Large intestine (tissue), 12 donors: ENCODE data around the gene RND3. TPM values are rescaled to one million over a fixed set of nuclear protein-coding genes. Genes with fewer than 3 reads are reported as not detected.

Source experiments
- DNase-seq, 2 donors: peaks; one replicate each; pipeline versions ENCODE4 v3.0.0 to v3.0.0-alpha.2; 2013
- H3K27ac ChIP-seq: one replicate; pipeline ENCODE4 v1.5.1; 2013; ENCODE audit warnings: low read length
- H3K27me3 ChIP-seq: 2 replicates; pipeline ENCODE4 v1.6.1; 2013; ENCODE audit warnings: low read length; ENCODE audit not compliant: control insufficient read depth, insufficient read depth
- H3K36me3 ChIP-seq: 2 replicates; pipeline ENCODE4 v1.6.1; 2013; ENCODE audit warnings: low read length; ENCODE audit not compliant: control insufficient read depth, insufficient read depth
- H3K4me1 ChIP-seq: one replicate; pipeline ENCODE4 v1.6.1; 2013; ENCODE audit warnings: low read length; ENCODE audit not compliant: control insufficient read depth, insufficient read depth
- H3K4me3 ChIP-seq: one replicate; pipeline ENCODE4 v1.5.1; 2013; ENCODE audit warnings: low read length
- H3K9me3 ChIP-seq: one replicate; pipeline ENCODE4 v1.6.1; 2013; ENCODE audit warnings: mild to moderate bottlenecking, low read depth, low read length, moderate library complexity; ENCODE audit not compliant: control insufficient read depth
- WGBS: methylation state at CpG from one replicate; pipeline ENCODE4 v1.1.5; 2013; ENCODE audit warnings: low lambda C conversion rate; ENCODE audit not compliant: insufficient coverage; 5-methylcytosine and 5-hydroxymethylcytosine counted together
- long read RNA-seq, 11 donors: transcript quantifications; one replicate each; lab custom pipeline, GENCODE V29; 2026
- polyA plus RNA-seq: library from polyadenylated mRNA; unstranded; fragments of 120-200 nt; gene quantifications from one replicate; pipeline ENCODE4 v1.2.1, GENCODE V29; 2013

RND3 gene
- polyA plus RNA-seq = 35.6 TPM
- long read RNA-seq, donor 1, transcript RND3-202 (5 exons, 2,777 nt) = major isoform, 5 of 6 reads
- long read RNA-seq, donor 1, partial matches to known transcripts = 0 of 6 reads
- long read RNA-seq, donor 1, other reads (novel, unspliced or antisense) = 0 of 6 reads
- long read RNA-seq, donor 2, transcript RND3-202 (5 exons, 2,777 nt) = major isoform, 9 of 16 reads
- long read RNA-seq, donor 2, partial matches to known transcripts = 0 of 16 reads
- long read RNA-seq, donor 2, other reads (novel, unspliced or antisense) = 5 of 16 reads
- long read RNA-seq, donor 3 = 0 reads
- long read RNA-seq, donor 4, partial matches to known transcripts = 0 of 5 reads
- long read RNA-seq, donor 4, other reads (novel, unspliced or antisense) = 0 of 5 reads
- long read RNA-seq, donor 5, partial matches to known transcripts = 0 of 7 reads
- long read RNA-seq, donor 5, other reads (novel, unspliced or antisense) = 0 of 7 reads
- long read RNA-seq, donor 6, transcript RND3-202 (5 exons, 2,777 nt) = major isoform, 8 of 13 reads
- long read RNA-seq, donor 6, partial matches to known transcripts = 0 of 13 reads
- long read RNA-seq, donor 6, other reads (novel, unspliced or antisense) = 0 of 13 reads
- long read RNA-seq, donor 7, partial matches to known transcripts = 0 of 5 reads
- long read RNA-seq, donor 7, other reads (novel, unspliced or antisense) = 0 of 5 reads
- long read RNA-seq, donor 8, transcript RND3-202 (5 exons, 2,777 nt) = major isoform, 6 of 69 reads
- long read RNA-seq, donor 8, partial matches to known transcripts = 58 of 69 reads
- long read RNA-seq, donor 8, other reads (novel, unspliced or antisense) = 0 of 69 reads
- long read RNA-seq, donor 9, transcript RND3-202 (5 exons, 2,777 nt) = major isoform, 11 of 12 reads
- long read RNA-seq, donor 9, partial matches to known transcripts = 0 of 12 reads
- long read RNA-seq, donor 9, other reads (novel, unspliced or antisense) = 0 of 12 reads
- long read RNA-seq, donor 10, transcript RND3-202 (5 exons, 2,777 nt) = major isoform, 9 of 10 reads
- long read RNA-seq, donor 10, partial matches to known transcripts = 0 of 10 reads
- long read RNA-seq, donor 10, other reads (novel, unspliced or antisense) = 0 of 10 reads
- long read RNA-seq, donor 11, transcript RND3-202 (5 exons, 2,777 nt) = major isoform, 7 of 10 reads
- long read RNA-seq, donor 11, partial matches to known transcripts = 0 of 10 reads
- long read RNA-seq, donor 11, other reads (novel, unspliced or antisense) = 0 of 10 reads

DNA sequence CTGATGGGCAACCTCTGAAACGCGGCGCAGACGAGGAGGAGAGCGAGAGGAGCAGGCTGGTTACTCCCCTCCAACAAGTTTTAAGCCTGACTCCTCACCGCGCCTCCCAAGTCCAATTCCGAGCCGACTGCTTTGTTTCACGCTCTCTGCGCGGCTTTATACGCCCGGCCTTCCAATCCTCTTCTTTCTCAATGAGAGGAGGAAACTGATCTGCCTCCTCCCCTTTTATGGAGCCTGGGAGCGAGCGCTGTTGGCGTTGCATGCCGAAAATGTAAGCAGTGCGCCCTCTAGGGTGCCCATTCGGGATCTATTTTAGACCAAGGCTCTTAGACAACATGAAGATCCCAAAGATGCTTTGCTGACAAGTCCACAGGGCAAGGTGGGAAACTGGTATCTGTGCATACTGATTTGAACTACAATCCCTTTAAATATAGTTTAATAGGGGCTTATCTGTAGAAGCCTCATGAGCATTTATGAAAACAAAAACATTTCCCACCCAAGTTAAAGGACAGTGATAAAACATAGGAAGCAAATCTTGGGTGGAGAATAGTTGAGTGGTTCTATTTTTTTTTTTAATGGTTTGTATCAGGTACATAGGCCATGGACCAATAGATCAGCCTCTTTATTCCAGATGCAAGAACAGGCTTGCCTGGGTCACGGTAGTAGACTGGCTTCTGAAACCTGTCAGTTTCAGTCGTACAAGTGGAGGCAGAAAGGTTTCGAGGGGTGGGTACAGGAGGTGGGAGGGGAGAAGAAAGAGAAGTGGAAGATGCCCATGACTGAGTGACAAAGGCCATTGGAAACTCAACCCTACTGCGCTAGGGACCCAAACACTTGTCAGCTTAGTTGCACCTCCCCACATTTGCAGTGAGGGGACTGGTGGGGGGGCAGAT lies at the start of gene RND3:
Gene RND3, minus strand, starts transcription at position 131 of the 893 bp plus-strand sequence. CDS start 250 bp downstream, outside the sequence.
- Histone ChIP-seq H3K36me3 (no peaks in the 10 kb centered on the region), H3K4me1 (peaks cover 18% of the 10 kb centered on the region), H3K27ac (peak within 1 kb of the TSS; percentile 99), H3K27me3 (no peaks in the 10 kb centered on the region), H3K4me3 (peak within 1 kb of the TSS; percentile 77), H3K9me3 (no peaks in the 10 kb centered on the region)
- peak; percentile 98 for DNase-seq
- WGBS = 2% methylated on average over 9 of the region's 24 CpGs

- H3K4me3 ChIP-seq = no peak overlapping the region
- no peaks in the 10 kb centered on the region for H3K36me3 ChIP-seq
- H3K27ac ChIP-seq = no peak overlapping the region
- no peaks in the 10 kb centered on the region for H3K27me3 ChIP-seq
- H3K4me1 ChIP-seq = no peaks in the 10 kb centered on the region
- H3K9me3 ChIP-seq = no peaks in the 10 kb centered on the region
- no peak for DNase-seq
- 86% methylated on average over 1 of the region's 1 CpG for WGBS
Measured at GRCh38 chr2:150535176-150535575, 47.7 kb upstream of the RND3 start.

- no peak overlapping the region for H3K4me3 ChIP-seq
- H3K9me3 ChIP-seq = no peaks in the 10 kb centered on the region
- H3K36me3 ChIP-seq = no peaks in the 10 kb centered on the region
- no CpG with 5 or more reads among the region's 1 CpG for WGBS
- H3K27me3 ChIP-seq = no peaks in the 10 kb centered on the region
- no peak overlapping the region for H3K27ac ChIP-seq
- DNase-seq = no peak
- H3K4me1 ChIP-seq = peaks cover 15% of the 10 kb centered on the region
Measured at GRCh38 chr2:150532879-150533278, 45.4 kb upstream of the RND3 start.

- Histone ChIP-seq H3K36me3 (no peaks in the 10 kb centered on the region), H3K4me3 (no peak overlapping the region), H3K27me3 (no peaks in the 10 kb centered on the region), H3K27ac (no peak overlapping the region), H3K4me1 (peaks cover 19% of the 10 kb centered on the region), H3K9me3 (no peaks in the 10 kb centered on the region)
- DNase-seq = no peak
- WGBS = no CpG with 5 or more reads among the region's 5 CpGs
Measured at GRCh38 chr2:150532020-150532419, 44.6 kb upstream of the RND3 start.

- Histone ChIP-seq H3K9me3 (no peaks in the 10 kb centered on the region), H3K4me1 (peaks cover 23% of the 10 kb centered on the region), H3K36me3 (no peaks in the 10 kb centered on the region), H3K27me3 (no peaks in the 10 kb centered on the region), H3K4me3 (no peak overlapping the region), H3K27ac (no peak overlapping the region)
- WGBS = 100% methylated on average over 1 of the region's 2 CpGs
- DNase-seq = no peak
Measured at GRCh38 chr2:150531591-150531990, 44.1 kb upstream of the RND3 start.

GRCh38 chr2:150530168-150530567 lies 42.7 kb upstream of the RND3 start:
- Histone ChIP-seq H3K36me3 (no peaks in the 10 kb centered on the region), H3K27me3 (no peaks in the 10 kb centered on the region), H3K4me3 (no peak overlapping the region), H3K27ac (no peak overlapping the region), H3K4me1 (peaks cover 27% of the 10 kb centered on the region), H3K9me3 (no peaks in the 10 kb centered on the region)
- no peak for DNase-seq
- WGBS = no CpG with 5 or more reads among the region's 1 CpG

DNA sequence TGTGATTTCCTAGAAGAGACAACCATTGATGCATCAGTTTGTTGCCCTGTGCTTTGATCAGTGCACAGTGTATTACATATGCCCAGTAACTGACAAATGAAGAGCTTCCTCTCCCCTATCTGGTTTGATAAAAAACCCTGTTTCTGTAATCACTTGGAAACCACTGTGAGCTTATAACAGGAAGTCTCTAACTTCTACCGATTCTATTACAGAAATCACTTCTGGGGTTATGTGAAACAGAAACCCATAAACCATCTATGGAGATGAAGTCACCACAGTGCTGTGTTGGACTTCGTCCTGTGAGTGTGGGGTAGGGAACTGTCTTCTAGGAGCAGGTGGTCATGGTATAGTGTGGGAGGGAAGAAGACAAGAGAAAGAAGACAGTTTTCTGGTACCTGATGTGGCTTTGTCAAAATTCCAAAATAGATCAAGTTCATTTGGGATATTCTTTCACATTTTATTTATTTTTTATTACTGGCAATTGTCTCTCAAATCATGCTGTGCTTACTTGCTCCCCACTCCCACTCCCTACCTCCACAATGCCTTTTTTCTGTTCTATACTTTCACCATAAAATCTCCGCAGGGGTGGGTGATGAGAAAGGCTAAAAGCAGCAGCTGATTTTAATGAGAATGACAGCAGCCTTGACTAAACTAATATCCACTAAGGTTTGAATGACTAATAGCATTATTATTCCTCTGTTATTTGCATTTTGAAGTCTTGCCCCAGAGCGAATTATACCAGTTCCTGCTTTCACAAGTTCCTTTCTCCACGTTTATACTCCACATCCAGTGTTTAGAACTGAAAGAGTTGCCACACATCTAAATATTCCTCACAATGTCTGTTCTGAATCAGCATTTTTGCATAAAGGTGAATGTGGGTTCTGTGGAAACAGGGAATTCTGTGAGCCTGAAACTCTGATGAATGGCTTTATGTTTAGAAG lies 41.7 kb upstream of the RND3 start:
- H3K4me1 ChIP-seq = peaks cover 27% of the 10 kb centered on the region
- peak overlapping the region; percentile 87 for H3K27ac ChIP-seq
- H3K27me3 ChIP-seq = no peaks in the 10 kb centered on the region
- no CpG with 5 or more reads among the region's 5 CpGs for WGBS
- peak; percentile 80 to 89 for DNase-seq
- no peaks in the 10 kb centered on the region for H3K9me3 ChIP-seq
- no peak overlapping the region for H3K4me3 ChIP-seq
- no peaks in the 10 kb centered on the region for H3K36me3 ChIP-seq

GRCh38 chr2:150526827-150527226 lies 39.4 kb upstream of the RND3 start:
- peak overlapping the region; percentile 87 for H3K27ac ChIP-seq
- H3K4me3 ChIP-seq = no peak overlapping the region
- H3K36me3 ChIP-seq = no peaks in the 10 kb centered on the region
- H3K9me3 ChIP-seq = no peaks in the 10 kb centered on the region
- H3K27me3 ChIP-seq = no peaks in the 10 kb centered on the region
- H3K4me1 ChIP-seq = peaks cover 27% of the 10 kb centered on the region
- DNase-seq = peak; percentile 72 to 85

DNA sequence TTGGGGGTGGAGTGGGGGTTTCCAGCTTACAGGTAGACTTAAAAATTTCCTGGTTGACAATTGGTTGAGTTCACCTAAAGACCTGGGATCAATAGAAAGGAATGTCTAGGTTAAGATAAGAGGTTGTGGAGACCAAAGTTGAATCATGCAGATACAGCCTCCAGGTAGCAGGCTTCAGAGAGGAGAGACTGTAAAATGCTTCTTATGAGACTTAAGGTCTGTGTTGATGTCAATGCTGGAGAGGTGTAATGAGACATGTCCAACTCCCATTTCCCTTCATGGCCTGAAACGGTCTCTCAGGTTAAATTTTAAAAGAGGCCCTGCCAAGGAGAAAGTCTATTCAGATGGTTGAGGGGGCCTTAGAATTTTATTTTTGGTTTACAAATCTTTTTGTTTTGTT lies 38.5 kb upstream of the RND3 start:
- H3K27me3 ChIP-seq = no peaks in the 10 kb centered on the region
- WGBS = no CpG with 5 or more reads among the region's 1 CpG
- peaks cover 27% of the 10 kb centered on the region for H3K4me1 ChIP-seq
- H3K9me3 ChIP-seq = no peaks in the 10 kb centered on the region
- peak overlapping the region; percentile 87 for H3K27ac ChIP-seq
- no peaks in the 10 kb centered on the region for H3K36me3 ChIP-seq
- peak; percentile 45 to 68 for DNase-seq
- no peak overlapping the region for H3K4me3 ChIP-seq
